GM12874 (cell line): Measurements from ENCODE around the gene ZNF804A.

Source experiments
- CTCF ChIP-seq: IDR thresholded peaks from 2 replicates; pipeline ENCODE4 v1.5.1; 2011; ENCODE audit warnings: low read depth, mild to moderate bottlenecking, control low read depth, low read length, moderate library complexity; ENCODE audit not compliant: insufficient read depth

Gene ZNF804A

DNA sequence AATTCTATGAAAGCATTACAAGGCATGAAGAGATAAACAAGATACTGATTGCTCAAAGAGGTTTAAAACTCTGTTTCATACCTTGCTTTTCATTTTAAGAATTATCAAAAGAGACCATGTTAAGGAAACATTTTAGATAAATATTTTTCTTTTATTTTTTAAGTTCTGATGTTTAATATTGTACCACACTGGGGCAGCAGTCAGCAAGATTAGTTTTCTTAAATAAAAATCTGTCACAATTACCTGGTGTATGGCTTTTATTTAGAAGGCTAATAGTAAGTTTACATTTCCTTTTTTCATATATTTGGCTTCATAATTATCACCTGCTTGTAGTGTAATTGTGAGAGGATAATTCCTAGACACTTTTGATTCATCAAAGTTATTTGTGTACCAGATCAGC is 46.4 kb downstream of the ZNF804A start:
- TF ChIP-seq CTCF = no peak

- no peak for TF ChIP-seq CTCF
Measured at GRCh38 chr2:184646177-184646576, 47.8 kb downstream of the ZNF804A start.

DNA sequence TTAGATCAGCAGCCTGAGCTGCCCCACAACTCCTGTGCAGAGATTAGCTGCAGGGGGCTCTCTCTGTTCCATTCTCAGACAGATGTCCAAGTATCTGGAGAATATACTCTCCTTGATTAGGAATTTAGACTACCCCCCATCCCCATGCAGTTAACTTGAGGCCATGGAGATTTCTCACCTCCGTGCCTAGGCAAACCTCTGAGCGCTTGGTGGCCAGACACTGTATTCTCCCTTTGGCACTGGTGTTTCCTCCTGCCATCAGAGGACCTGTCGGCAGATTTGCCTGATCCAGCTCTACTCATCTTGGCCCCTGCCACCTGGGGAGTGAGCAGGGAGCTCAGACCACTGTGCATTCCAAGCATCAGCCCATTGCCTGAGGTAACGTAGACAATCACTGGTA is 48.3 kb downstream of the ZNF804A start:
- no peak for TF ChIP-seq CTCF

GRCh38 chr2:184654945-184655344 is 56.6 kb downstream of the ZNF804A start:
- no peak for TF ChIP-seq CTCF

DNA sequence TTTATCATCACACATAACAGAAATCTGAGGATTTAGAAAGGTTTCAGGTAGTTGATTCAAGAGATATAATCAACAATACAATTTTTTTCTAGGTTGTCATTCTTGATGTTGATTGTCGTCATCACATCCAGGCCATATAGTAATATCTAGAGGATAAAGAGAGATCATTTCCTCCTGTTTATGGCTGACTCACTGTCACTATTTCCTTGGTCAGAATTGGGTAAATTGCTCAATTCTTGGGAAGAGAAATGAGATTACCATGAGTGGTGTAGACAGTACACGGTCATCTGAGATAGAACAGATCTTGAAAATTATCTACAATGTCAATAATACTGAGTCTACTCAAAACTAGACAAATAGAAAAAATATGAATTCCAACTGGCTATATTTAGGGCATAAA is 78.8 kb downstream of the ZNF804A start:
- no peak for TF ChIP-seq CTCF

DNA sequence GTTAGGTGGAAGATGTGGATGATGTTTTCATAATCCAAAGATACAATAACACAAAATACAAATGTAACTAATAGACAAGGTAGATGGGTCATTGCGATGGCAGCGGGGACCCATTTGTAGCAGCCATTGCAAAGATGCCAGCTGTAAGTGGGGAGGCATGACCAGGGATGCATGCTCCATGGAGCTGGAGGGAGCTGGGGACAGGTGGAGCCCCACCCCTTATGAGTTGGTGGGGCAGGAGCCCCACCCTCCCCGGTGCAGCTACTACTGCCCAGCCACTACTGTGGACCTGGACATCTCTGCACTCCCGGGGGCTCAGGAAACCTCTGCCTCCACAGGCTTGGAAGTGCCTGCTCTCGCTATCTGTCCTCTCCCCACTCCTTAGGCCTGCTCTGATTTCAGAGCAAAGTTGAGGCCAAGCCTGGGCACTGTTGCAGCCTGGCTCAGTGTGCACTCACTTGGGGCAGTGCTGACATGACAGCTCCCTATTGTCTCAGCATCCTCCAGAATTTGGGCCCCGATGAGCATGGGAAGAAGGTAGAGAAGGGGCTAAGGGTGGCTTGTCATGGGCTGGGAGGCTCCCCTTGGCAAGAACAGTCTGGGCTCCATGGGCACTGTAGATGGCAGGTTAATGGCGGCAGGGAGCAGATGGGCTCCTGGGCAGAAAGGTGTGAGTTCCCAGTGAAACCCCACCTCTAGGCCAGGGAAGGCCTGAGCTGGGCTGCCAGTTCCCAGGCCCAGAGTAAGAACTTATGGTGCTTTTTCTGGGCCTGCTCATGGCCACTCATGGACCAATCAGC is 81.1 kb downstream of the ZNF804A start:
- no peak for TF ChIP-seq CTCF

- no peak for TF ChIP-seq CTCF
Measured at GRCh38 chr2:184680825-184681224, 82.5 kb downstream of the ZNF804A start.
